Body of pancreas (tissue), 4 donors: ENCODE results near the gene CHRND.

ENCODE experiments used
- POLR2A ChIP-seq, 3 donors: fragments of 450-650 bp; IDR thresholded peaks; one replicate each; pipeline ENCODE4 v1.6.1; 2016; ENCODE audit warnings: antibody characterized with exemption in 3 of 3, mild to moderate bottlenecking in 2 of 3
- TF ChIP-seq, protein P1 (sequence below), 7 experiments: fragments of 450-650 bp in 4 of 7; fragments of 200-600 bp in 3 of 7; sonication (generic) in 3 of 7; IDR thresholded peaks; one replicate each; pipeline ENCODE4 v1.5.1; 2016 to 2019; ENCODE audit warnings: antibody characterized with exemption in 7 of 7

DNA sequence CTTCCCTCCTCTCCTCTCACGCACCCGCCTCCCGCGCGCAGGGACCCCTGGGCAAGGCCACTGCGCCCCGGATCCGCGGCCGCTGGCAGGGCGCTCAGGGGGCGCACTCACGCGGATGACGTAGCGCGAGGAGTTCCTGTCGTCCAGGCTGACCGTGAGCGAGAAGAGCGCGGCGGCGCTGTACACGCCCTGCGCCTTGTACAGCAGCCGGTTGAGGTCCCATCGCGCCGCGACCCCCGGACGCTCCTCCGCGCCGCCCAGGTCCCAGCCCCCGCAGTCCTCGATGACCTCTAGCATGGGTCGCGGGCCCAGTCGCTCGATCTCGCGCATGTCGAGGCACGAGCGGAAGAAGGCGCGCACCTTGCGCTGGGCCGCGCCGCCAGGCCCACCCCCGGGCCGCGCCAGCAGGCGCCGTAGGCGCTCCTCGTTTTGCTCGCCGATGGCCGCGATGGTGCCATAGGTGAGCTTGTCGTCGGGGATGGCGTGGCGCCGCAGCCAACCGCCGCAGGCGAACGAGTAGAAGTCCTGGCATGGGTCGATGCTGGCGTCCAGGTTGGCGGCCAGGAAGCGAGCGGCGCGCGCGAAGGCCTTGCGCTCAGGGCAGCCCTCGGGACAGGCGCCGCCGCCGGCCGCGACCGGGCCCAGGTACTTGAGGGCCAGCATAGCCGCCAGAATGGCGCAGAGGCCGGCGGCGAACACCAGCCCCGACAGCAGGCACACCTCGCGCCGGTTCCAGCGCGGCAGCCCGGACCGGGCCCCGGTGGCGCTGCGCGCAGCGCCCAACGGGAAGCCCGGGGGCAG lies 40.0 kb upstream of the CHRND start:
- no peak for TF ChIP-seq POLR2A (IDR thresholded peaks at IDR 0.05)
- TF ChIP-seq, protein P1, sequence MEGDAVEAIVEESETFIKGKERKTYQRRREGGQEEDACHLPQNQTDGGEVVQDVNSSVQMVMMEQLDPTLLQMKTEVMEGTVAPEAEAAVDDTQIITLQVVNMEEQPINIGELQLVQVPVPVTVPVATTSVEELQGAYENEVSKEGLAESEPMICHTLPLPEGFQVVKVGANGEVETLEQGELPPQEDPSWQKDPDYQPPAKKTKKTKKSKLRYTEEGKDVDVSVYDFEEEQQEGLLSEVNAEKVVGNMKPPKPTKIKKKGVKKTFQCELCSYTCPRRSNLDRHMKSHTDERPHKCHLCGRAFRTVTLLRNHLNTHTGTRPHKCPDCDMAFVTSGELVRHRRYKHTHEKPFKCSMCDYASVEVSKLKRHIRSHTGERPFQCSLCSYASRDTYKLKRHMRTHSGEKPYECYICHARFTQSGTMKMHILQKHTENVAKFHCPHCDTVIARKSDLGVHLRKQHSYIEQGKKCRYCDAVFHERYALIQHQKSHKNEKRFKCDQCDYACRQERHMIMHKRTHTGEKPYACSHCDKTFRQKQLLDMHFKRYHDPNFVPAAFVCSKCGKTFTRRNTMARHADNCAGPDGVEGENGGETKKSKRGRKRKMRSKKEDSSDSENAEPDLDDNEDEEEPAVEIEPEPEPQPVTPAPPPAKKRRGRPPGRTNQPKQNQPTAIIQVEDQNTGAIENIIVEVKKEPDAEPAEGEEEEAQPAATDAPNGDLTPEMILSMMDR (IDR thresholded peaks at IDR 0.05) = no peak
